Astrocyte of the spinal cord (primary cell): ENCODE data around the gene AANAT.
"Not testable (repeated sequence)": the region's sequence is repeated elsewhere in the genome, so short reads cannot be mapped to it uniquely, and the experiment has no call there.

ENCODE experiments used
- DNase-seq: peaks from one replicate; pipeline ENCODE4 v3.0.0; 2011; ENCODE audit warnings: low read depth, low spot score
- H3K4me3 ChIP-seq: 2 replicates; pipeline ENCODE4 v1.5.1; 2011; ENCODE audit warnings: low read depth, mild to moderate bottlenecking, low read length, moderate library complexity
- in situ Hi-C: cut with HindIII; loops from 2 replicates; pipeline ENCODE4 v1.10.0; 2017; ENCODE audit warnings: low sequenced_read_pairs
- TF ChIP-seq, protein P1 (sequence below): IDR thresholded peaks from 2 replicates; pipeline ENCODE4 v1.5.1; 2012; ENCODE audit warnings: low read depth, mild to moderate bottlenecking, low read length, inconsistent platforms

The AANAT gene

DNA sequence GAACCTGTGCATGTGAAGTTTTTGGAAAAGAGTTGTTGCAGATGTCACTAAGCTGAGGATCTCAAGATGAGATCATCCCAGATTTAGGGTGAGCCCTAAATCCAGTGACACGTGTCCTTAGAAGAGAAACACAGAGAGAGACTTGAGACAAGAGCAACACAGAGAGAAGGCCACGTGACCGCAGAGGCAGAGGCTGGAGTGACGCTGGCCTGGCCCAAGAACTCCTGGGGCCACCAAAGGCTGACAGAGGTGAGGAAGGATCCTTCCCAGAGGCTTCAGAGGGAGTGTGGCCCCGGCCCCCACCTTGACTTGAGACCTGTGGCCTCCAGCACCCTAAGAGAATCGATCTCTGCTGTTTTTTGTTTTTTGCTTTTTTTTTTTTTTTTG, 45.9 kb downstream of the AANAT start:
- DNase-seq, result no peak
- TF ChIP-seq, protein P1, sequence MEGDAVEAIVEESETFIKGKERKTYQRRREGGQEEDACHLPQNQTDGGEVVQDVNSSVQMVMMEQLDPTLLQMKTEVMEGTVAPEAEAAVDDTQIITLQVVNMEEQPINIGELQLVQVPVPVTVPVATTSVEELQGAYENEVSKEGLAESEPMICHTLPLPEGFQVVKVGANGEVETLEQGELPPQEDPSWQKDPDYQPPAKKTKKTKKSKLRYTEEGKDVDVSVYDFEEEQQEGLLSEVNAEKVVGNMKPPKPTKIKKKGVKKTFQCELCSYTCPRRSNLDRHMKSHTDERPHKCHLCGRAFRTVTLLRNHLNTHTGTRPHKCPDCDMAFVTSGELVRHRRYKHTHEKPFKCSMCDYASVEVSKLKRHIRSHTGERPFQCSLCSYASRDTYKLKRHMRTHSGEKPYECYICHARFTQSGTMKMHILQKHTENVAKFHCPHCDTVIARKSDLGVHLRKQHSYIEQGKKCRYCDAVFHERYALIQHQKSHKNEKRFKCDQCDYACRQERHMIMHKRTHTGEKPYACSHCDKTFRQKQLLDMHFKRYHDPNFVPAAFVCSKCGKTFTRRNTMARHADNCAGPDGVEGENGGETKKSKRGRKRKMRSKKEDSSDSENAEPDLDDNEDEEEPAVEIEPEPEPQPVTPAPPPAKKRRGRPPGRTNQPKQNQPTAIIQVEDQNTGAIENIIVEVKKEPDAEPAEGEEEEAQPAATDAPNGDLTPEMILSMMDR, result no peak
- in situ Hi-C loops, result no loop called here
- no peak overlapping the region for H3K4me3 ChIP-seq

DNA sequence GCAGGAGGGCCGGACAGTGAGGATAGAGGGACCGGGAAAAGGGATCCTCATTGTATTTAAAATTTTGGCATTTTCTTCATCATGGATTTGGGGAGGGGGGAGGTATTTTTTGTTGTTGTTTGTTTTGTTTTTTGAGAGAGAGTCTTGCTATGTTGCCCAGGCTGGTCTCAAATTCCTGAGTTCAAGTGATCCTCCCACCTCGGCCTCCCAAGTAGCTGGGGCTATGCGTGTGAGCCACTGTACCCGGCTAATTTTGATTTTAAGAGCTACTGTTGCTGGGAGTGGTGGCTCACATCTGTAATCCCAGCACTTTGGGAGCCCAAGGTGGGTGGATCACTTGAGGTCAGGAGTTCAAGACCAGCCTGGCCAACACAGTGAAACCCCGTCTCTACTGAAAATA, 47.0 kb downstream of the AANAT start:
- DNase-seq, in situ Hi-C loops, H3K4me3 ChIP-seq: not testable (repeated sequence)

DNA sequence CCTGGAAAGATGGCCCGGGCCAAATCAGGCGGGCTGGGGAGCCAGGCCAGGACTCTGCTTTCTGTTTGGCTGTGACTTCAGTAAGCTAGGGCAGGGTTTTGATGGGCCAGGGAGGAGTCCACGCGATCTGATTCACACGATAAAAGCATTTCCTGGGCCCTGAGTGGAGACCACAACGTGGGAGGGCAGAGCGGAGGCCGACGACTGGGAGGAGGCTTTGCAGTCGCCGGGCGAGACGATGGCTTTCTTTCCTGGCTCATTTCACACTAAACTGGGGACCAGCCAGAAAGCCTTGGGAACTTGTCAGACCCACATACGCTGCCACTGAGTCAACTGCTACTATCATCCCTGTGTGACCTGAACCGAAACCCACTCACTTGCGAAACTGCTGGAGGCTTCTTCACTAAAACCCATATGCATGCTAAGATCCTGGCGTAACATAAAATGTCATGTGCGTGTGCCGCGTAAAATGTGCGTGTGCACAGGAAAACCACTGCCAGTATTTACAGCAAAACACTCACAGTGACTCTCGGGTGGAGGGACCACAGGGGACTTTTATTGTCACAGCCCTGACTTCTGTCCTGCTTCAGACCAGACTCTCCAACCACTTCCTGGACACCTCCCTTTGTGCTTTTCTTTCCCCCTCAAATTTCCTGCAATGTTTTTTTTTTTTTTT, 48.0 kb downstream of the AANAT start:
- in situ Hi-C loops, result no loop called here
- DNase-seq, result peak; percentile 79
- TF ChIP-seq, protein P1, result no peak
- no peak overlapping the region for H3K4me3 ChIP-seq

DNA sequence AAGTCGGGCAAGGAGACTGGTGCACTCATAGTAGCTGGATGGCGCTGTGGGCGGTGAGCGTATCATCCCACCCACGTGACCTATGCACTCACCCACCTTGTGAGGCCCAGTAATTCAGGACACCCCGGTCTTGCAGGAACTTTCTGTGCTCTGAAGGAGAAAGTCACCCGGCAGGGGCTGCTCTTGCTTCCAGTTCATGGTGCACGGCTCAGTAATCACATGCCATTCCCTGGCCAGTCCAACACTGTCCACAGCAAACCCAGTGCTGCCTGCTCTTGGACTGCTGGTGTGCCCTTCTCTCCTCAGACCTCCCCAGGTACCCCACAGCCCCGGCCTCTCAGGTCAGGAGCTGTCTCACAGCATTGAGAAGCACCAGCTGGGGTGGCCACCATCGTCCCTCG, 50.2 kb downstream of the AANAT start:
- TF ChIP-seq, protein P1, result no peak
- H3K4me3 ChIP-seq, result no peak overlapping the region
- DNase-seq, result no peak
- in situ Hi-C loops, result no loop called here

DNA sequence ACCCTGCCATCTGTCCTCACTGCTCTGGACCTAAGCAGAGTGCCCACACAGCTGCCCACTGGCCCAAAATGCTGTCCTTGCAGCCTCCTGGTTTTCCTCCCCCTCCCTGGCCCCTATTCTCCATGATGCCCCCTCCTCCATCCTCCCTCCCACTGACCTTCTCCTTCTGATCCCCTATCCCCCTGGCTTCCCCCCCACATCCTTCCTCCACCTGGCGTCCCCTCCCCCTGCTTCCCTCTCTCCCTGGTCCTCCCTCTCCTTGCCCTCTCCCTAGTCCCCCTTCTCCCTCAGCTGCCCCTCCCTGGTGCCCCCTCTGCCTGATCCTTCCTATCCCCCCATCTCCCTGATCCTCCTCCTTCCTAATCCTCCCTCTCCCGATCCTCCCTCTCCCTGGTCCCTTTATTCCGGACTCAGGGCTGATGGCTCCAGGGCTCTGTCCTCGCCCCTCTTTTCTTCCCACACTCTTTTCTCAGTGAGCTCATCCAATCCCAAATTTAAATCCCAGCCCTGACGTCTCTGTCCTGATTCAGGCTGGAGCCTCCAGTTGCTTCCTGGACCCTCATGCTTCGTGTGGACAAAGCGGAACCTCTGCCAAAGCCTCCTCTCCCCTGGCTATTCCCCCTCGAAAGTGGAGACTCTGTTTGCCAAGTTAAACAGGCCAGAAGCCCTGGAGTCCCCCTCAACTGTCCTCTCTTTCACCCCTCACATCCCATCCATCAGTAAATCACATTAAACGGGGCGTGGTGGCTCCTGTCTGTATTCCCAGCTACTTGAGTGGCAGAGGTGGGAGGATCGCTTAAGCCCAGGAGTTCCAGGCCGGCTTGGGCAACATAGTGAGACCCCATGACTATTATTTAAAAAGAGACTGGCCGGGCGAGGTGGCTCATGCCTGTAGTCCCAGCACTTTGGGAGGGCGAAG, 51.9 kb downstream of the AANAT start:
- H3K4me3 ChIP-seq, result no peak overlapping the region
- in situ Hi-C loops, result no loop called here
- TF ChIP-seq, protein P1, result no peak
- DNase-seq, result no peak
